ENCODE results near the gene EIF1AX. TPM values are rescaled to one million over a fixed set of nuclear protein-coding genes. Genes with fewer than 3 reads are reported as not detected.

Gene EIF1AX
- total RNA-seq, result 61.9 and 79.6 TPM in 2 replicates

GRCh38 chrX:20141281-20142220, at the start of gene EIF1AX:
Gene EIF1AX, minus strand, starts transcription at chrX:20141838. Its CDS starts 198 bp downstream, at chrX:20141640.

GRCh38 chrX:20116577-20117240, 24.9 kb downstream of the EIF1AX start, which contains the start of gene MAP7D2:
Gene MAP7D2, minus strand, starts transcription at chrX:20116907. Its CDS starts 28 bp downstream, at chrX:20116879.

Small RNAs within 50 kb of the gene (small RNA-seq; reads per million reads assigned to genes)
- gene RF00493 (2.7 reads per million, percentile 80 among the genes with 10 or more reads in this experiment), gene RF00494 (not detected)

Other genes with a start within 250 kb of the EIF1AX start
- gene BCLAF3, start 150.8 kb downstream of the EIF1AX start, total RNA-seq, result 8.9 and 11.1 TPM in 2 replicates
- 0.13 and 0.65 TPM in 2 replicates for gene MAP7D2, start 24.9 kb downstream of the EIF1AX start, total RNA-seq
- 60.9 and 65.4 TPM in 2 replicates for gene RPS6KA3, start 125.1 kb upstream of the EIF1AX start, total RNA-seq

Data from articular chondrocyte of knee joint (primary cell).